ENCODE data around the gene CFAP299.
A peak's percentile ranks its signal among the peaks of the same experiment; 100 is the strongest.
"Not testable (repeated sequence)": the region's sequence is repeated elsewhere in the genome, so short reads cannot be mapped to it uniquely, and the experiment has no call there.

CFAP299 gene

GRCh38 chr4:80335554-80336358 is at the start of gene CFAP299:
Gene CFAP299, plus strand, starts transcription at chr4:80335730.
- peak; percentile 81 for DNase-seq

GRCh38 chr4:80286451-80286850 is 49.1 kb upstream of the CFAP299 start:
- DNase-seq: no peak

- not testable (repeated sequence) for DNase-seq
Observed at GRCh38 chr4:80290665-80291064, 44.9 kb upstream of the CFAP299 start.

DNA sequence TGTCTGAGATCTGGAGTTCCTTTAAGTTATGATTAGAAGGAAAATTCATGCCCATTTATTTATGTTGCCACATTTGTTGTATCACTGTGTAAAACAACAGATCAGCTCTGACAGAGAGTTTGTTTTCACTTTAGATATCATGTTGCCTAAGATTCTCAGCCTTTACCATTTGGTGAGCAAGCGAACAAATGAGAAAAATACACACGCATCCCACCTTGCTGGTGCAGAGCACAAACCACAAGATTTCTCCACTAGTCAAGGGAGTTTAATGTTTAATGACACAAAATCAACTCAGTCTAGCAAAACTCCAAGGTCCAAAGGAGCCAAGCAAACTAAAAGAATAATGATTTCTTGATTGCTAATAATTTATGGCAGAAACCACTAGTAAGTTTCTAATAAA is 41.3 kb upstream of the CFAP299 start:
- DNase-seq: no peak

DNA sequence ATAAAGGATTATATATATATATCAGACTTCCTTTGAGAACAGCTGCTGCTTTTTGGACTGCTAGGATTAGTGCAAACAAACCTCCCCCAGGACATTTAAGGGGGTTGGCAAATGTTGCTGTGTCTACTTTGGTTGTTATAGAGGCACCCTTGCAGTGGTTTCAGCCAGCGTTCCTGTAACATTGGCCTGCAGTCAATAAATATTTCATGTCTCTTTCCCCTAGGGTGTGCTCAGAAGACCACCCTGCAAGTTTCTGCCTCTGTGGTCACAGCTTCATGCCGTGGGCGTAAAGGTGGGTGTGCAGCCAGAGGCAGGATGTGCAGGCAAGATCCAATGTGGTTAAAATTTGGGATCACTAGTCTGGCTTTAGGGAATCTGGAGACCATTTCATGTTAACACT is 40.2 kb upstream of the CFAP299 start:
- no peak for DNase-seq

DNA sequence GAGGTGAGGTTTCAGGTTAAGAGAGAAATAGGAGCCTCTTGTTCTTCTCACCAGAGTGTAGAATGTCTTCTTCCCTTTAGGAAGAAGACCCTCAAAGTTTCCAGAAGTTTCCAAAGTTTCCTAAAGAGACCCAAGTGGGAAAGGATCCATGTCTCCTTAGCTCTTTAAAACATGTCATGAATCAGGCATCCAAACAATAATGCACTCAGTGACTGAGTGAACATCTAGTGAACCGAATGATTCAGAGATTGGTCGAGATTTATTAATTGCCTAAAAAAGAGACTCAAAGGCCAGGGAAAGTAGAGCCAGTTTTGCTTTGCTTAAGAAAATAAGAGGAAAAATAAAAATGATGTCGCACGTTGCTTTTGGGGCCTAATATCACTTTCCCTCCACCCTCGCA is 39.7 kb upstream of the CFAP299 start:
- DNase-seq: no peak

GRCh38 chr4:80301884-80302283 is 33.6 kb upstream of the CFAP299 start:
- DNase-seq: no peak

DNA sequence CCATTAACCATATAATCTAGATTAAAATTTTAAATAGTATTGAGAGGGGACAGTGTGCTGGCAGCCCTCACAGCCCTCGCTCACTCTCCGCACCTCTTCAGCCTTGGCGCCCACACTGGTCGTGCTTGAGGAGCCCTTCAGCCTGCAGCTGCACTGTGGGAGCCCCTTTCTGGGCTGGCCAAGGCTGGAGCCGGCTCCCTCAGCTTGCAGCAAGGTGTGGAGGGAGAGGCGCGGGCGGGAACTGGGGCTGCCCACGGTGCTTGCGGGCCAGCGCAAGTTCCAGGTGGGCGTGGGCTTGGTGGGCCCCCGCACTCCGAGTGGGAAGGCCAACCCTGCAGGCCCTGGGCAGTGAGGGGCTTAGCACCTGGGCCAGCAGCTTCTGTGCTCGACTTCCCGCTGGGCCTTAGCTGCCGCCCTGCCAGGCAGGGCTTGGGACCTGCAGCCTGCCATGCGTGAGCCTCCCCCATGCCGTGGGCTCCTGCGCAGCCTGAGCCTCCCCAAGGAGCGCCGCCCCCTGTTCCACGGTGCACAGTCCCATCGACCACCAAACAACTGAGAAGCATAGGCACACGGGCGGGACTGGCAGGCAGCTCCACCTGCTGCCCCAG is 32.8 kb upstream of the CFAP299 start:
- DNase-seq: no peak

DNA sequence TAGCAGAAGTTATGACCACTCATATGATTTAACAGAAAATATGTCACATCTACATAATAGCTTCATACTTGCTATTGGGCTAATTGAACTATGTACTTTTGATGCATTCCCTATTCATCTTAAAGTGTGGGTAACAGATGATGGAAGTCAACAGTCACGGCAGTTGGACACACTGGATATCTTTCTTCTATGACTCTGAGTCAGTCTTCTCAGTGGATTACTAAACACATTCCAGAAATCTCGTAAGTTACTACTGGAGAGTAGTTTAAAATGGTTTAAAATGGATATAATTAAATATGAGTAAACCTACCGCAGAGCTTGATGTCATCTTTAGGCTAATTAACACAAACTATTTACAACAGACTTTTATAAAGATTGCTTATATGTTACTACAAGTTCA is 30.1 kb upstream of the CFAP299 start:
- no peak for DNase-seq

DNA sequence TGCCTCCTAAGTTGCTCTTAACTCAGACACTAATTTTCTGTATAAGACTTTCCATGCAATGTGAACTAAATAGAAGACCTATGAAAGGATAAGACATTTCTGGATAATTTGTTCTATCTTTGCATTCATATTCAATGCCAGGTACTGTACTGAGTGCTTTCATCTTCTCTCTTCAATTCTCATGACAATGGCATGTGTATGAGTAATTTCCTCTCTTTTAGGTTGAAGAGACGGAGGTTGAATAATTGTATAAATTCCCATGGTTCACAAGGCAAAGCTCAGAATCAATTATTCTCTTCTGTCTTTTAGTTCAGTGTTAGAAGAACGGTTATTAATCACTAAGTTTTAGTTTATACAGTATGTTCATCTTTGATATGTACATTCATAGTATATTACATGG is 29.3 kb upstream of the CFAP299 start:
- no peak for DNase-seq

GRCh38 chr4:80307183-80307735 is 28.3 kb upstream of the CFAP299 start:
- peak; percentile 59 for DNase-seq

DNA sequence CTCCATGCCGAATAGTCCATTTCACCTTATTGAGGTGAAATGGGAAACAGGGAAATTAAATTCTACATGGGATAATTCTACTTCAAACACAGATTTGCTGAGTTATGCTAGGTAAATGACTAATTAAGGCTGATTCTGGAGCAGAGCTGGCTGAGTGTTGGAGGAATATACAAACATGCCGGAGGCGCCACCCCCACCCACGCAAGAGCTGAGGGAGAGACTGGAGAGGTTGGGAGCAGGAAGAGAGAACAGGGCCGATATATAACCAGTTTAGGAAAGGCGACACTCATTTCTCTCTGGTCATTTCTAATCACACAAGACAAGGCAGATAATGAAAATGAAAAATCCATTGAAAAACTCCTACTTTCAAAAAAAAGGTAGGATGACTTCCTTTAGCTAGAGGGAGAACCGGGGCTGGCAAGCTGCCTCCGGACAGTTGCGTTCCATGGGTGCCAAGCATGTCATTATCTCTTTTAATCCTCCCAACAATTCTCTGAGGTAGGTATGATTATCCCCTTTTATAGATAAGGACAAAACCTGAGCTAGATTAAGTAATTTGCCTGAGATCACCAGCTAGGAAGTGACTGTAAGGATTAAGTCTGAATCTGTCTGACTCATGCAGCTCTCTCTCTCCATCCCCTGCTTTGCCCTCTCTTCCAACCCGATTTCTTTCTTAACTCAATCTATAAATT is 27.6 kb upstream of the CFAP299 start:
- DNase-seq: peak; percentile 60

DNA sequence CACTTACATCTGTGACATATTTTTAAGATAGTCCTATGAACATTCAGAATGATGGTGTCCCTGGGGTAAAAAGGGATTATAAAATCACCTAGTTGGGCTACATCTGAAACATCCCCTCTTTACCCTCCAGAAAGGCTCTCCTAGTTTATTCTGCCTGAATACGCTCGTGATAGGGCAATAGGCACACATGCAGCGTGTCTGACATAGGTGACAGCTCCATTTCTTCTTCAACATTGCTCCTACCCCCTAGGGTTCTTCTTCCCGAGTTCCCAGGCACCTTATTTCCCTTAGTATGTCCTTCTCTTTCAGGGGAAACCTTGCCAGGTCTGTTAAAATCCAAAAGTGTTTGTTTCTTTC is 27.1 kb upstream of the CFAP299 start:
- DNase-seq: no peak

DNA sequence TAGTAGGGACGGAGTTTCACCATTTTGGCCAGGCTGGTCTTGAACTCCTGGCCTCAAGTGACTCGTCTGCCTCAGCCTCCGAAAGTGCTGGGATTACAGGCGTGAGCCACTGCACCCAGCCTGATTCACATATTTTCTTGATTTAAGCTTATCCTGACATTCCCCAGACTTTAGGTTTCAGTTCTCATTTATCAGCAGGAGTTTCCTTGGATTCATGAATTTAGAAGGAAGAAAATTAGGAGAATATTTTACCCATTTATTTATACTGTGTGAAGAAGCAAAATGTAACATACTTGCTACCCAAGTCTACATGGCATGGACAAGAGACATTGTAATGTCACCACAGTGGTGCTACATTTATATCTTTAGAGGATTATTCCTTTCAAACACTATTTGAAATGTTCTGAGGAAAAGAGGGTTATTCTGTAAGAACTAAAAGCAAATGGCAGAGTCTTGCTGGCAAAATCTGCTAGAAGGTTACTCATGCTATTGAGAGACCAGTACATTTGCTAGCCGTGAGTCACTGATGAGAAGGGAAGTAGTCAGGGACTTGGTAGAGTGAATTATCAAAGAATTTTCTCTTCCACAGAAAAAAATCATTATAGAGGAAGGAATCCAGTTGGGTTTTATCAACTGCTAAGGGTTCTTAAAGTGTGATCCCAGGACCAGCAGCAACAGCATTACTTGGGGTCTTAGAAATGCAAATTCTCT is 26.1 kb upstream of the CFAP299 start:
- DNase-seq: no peak

DNA sequence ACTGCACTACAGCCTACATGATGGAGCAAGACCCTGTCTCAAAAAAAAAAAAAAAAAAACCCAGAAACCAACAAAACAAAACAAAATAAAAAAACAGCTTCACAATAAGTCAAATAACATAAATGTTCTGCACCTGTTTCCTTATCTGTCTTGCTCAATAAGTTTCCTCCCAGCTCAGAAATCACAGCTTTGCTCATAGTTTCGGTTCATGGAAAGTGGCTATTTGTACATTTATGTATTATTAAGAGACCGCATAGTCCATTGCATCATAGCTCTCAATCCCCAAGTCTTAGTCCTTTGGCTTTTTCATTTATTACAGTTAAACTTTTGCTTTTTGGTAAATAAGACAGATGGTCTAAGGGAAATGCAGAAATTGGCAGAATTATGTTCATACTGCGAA is 24.4 kb upstream of the CFAP299 start:
- DNase-seq: no peak

DNA sequence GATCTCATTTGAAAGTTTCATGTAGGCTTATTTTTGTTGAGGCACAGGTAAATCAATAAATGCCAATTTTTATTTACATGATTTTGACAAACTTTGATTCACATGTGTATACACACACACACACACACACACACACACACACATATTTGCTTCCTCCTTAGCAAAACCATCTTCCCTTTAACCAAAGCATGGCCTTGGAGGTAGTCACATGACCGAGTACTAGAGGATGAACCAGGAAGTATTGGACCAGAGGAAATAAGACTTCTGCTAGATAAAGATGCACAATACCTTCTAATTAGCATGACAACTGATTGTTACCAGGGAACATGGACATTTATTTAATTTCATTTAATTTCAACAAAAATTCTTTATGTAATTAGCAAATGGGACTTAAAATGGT is 23.4 kb upstream of the CFAP299 start:
- DNase-seq: no peak

GRCh38 chr4:80313627-80314026 is 21.9 kb upstream of the CFAP299 start:
- DNase-seq: no peak

GRCh38 chr4:80315848-80316247 is 19.7 kb upstream of the CFAP299 start:
- not testable (repeated sequence) for DNase-seq

- DNase-seq: no peak
Observed at GRCh38 chr4:80321341-80321740, 14.2 kb upstream of the CFAP299 start.

- no peak for DNase-seq
Observed at GRCh38 chr4:80321776-80322175, 13.8 kb upstream of the CFAP299 start.

- peak; percentile 8 for DNase-seq
Observed at GRCh38 chr4:80322716-80323115, 12.8 kb upstream of the CFAP299 start.

DNA sequence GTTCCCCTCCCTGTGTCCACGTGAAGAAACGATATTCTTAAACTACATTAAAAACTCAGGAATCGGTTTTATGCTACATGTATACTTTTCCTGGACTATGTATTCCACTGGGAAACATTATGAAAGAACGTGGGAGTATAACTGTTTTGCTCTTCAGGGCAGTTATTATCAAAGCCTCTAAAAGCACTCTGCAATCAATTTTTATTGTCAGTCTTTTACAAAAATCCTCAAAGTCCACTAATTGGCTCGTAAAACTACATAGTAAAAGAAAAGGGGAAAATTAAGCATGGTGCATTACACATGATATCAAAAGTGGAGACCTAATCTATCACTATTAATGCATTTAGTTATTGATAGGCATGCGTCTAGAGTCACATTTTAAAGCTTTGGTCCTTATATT is 11.4 kb upstream of the CFAP299 start:
- DNase-seq: no peak

GRCh38 chr4:80331693-80332092 is 3.8 kb upstream of the CFAP299 start:
- DNase-seq: no peak

All from NCI-H748 treated with DMSO at 0.1 percent for 48 hours (cell line).